Skin of body (tissue), 2 donors: ENCODE measurements around the gene SHCBP1L. TPM values are rescaled to one million over a fixed set of nuclear protein-coding genes. Genes with fewer than 3 reads are reported as not detected.

ENCODE experiments used
- DNase-seq: peaks from one replicate; lab custom pipeline; 2025; lab: John Stamatoyannopoulos, UW
- total RNA-seq: library from RNA; depleted of rRNA; stranded (reverse); fragments of >200 nt; gene quantifications from one replicate; pipeline ENCODE4 v1.2.3, GENCODE V29; 2014

SHCBP1L gene
- total RNA-seq, 1 donor from 2014 or later = 0.30 TPM

DNA sequence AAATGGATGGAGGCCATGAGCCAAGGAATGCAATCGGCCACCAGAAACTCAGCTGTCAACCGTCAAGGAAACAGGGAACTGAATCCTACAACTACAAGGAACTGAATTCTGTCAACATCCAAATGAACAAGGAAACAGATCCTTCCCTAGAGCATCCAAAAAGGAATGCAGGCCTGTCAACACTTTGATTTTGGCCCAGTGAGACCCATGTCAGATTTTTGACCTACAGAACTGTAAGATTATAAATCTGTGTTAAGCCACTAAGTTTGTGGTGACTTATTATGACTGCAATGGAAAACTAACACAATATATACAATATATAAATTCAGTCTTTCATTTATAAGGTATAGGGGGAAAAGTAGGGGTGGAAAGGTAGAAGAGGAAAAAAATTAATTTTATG lies 55.3 kb downstream of the SHCBP1L start:
- no peak for DNase-seq

DNA sequence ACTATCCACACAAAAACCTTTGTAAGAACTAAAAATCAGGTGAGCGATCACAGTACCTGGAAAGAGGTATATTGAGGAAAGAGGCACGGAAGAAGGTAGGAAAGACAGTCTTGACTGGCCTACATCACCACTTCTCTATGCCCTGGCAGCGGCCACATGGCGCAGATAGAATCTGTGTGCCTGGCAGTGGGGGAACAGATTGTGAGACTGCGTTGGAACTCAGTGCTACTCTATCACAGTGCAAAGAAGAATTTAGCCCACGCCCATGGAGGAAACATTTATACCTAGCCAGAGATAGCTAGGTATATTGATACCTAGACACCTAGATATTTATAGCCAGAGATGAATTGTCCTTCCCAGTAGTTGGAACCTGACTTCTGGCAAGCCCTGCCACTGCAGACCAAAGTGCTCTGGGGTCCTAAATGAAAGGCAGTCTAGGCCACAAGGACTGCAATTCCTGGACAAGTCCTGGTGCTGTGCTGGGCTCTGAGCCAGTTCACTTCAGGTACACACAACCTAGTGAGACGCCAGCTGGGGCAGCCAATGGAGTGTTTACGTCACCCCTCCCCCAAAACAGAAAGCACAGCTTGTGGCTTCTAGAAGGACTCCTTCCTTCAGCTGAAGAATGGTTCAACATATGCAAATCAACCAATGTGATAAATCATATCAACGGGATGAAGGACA lies 61.9 kb downstream of the SHCBP1L start:
- no peak for DNase-seq

DNA sequence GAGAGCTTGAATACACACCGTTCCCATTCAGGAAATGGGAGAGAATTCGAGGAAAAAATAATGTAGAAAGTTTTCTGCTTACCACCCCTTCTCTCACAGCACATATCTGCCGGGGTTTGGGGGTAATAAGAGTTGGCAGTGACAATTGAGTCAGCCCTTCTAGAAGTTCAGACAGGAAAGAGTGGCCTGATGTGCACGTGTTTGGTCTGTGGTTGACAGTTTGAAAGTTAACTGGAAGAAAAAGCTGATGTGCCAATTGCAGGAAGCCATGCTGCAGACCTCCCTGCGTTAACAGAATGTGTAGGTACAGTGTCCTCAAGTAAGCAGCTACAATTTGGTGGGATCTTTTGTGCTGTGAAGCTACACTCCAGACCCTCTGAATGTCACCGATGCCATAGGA lies 63.0 kb downstream of the SHCBP1L start:
- no peak for DNase-seq

DNA sequence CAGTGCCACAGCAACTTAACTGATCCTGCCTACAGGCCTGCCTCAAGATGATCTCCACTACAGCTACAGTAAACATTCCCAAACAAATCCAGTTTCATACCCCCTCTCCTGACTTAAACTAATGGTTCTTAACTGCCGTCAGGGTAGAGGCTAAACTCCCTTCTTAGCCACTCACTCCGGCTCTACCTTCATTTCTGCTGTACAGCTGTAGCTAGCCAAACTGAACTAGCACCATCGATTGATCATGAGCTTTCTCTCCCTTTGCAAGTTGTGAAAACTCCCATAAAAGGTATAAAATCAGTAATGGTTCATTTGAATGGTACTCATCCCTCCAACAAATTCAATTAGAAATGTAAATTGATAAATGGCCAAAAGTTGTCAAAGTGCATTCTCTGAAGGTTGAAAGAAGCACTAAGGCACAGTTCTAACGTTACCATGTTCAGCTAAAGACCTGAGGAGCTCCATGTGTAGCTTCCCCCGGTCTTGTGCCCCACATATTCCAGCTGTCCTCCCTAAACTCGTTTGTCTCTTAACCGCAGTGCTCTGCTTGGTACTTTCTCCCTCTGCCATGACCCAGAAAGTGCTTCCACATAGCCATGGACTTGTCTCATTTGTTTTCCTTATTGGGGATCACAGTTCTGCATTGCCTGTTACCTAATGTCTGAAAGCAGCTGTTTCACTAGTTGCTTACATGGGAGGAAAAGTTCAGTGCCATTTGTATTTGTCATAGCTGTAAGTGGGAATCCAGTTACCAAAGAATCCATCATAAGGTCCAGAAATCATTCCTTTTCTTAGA lies 64.0 kb downstream of the SHCBP1L start:
- DNase-seq = no peak

DNA sequence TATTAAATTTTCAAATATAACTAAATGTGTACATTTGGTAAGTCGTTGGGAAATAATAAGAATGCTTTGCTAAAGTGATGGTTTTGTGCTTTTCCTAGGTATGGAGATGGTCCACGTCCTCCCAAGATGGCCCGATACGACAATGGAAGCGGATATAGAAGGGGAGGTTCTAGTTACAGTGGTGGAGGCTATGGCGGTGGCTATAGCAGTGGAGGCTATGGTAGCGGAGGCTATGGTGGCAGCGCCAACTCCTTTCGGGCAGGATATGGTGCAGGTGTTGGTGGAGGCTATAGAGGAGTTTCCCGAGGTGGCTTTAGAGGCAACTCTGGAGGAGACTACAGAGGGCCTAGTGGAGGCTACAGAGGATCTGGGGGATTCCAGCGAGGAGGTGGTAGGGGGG lies 66.0 kb downstream of the SHCBP1L start:
- no peak for DNase-seq

DNA sequence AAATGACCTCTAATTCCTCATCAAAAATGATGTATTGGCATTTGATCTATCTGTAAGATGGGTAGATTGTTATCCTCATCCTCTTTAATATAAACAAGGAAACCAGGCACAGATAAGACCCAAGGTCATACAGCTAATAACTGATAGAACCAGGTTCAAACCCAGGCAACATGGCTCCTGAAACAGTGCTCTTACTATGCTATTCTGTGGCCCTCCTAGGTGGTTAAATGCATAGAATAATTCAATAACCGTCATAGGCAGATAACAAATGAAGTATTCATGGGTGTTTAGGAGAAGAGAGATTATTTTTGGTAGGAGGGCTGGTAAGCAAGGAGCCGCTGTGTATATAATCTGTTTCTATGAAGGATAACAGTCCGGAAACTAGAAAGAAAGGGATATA lies 67.4 kb downstream of the SHCBP1L start:
- DNase-seq = no peak

DNA sequence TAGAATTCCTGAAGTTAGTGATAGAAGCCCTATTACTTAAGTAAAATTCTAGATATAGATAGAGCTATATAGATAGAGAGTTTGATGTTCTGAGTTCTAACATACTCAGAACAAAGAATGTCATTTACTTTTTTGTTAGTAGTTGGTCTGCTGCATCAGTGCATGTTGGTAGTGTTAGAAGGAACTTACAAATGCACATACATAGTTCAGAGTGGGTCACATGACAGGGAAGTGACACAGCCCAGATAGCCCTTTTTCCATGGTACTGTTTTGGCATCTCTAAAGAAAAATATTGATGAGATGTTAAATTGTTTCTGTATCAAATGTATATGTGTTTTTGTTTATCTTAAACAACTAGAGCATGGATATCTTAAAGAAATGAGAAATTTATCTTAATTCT lies 68.1 kb downstream of the SHCBP1L start:
- DNase-seq = no peak

DNA sequence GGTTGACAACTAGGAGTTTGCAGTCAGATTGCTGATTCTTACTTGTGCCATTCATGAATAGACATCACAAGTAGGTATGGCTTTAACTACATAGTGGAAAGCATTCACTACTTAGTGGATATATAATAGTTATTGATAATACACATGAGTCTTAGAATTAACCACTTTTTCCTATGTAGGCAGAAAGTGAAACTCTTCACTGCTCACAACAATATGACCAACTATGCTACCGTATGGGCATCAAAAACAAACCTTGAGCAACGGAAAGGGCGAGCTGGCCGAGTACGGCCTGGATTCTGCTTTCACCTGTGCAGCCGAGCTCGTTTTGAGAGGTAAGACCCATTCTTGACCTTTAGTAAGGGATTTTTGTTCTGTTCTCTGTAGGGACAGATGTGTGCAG lies 75.1 kb downstream of the SHCBP1L start:
- no peak for DNase-seq

DNA sequence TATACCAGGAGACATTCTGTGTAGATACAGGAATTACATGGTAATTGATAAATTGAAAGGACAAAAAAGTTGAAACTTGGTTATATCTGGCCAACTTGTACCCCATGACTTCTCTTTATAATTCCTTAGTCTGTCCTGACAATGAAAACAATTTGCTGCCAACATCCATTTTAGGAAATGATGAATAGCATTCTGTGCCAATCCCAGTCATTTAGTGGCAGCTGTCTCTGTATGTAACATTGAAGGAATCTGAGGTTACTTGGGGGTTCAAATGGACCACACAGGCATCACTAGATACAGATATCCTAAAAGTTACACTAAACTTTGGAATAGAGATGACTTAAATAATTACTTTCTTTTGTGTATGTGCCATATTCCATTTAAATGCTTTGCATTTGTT lies 75.6 kb downstream of the SHCBP1L start:
- DNase-seq = no peak

DNA sequence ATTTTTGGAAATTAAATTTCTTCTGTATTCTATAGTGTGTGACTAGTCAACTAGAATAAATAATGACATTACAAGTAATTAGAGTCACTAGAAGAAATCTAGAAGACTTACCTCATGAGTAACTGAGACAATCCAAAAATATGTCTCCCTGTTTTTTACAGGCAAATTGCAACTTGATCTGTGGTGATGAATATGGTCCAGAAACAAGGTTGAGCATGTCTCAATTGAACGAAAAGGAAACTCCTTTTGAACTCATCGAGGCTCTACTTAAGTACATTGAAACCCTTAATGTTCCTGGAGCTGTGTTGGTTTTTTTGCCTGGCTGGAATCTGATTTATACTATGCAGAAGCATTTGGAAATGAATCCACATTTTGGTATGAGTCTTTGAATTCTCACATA lies 77.1 kb downstream of the SHCBP1L start:
- DNase-seq = no peak

DNA sequence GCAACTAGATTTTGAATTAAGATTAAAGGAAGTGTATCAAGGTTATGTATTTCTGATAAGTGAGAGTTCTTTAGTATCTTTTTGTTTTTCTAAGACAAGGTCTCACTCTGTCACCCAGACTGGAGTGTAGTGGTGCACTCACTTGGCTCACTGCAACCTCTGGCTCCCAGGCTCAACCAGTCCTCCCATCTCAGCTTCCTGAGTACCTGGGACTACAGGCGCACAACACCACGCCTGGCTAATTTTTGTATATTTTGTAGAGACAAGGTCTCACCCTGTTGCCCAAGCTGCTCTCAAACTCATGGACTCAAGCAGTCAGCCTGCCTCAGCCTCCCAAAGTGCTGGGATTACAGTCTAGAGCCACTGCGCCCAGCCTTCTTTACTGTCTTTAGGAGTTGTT lies 80.1 kb downstream of the SHCBP1L start:
- no peak for DNase-seq

DNA sequence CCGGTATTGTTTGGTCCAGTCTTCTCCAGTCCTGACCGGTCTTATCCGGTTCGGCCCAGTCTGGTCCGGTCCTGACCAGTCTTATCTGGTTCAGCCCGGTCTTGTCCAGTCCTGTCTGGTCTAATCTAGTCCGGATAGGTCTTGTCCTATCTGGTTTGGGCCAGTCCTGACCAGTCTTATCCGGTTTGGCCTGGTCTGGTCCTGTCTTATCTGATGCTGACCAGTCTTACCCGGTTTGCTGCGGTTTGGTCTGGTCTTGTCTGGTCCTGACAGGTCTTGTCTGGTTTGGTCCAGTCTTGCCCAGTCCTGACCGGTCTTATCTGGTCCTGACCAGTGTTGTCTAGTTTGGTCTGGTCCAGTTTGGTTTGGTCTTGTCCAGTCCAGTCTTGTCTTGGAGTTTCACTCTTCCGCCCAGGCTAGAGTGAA lies 83.7 kb downstream of the SHCBP1L start:
- DNase-seq = no peak

DNA sequence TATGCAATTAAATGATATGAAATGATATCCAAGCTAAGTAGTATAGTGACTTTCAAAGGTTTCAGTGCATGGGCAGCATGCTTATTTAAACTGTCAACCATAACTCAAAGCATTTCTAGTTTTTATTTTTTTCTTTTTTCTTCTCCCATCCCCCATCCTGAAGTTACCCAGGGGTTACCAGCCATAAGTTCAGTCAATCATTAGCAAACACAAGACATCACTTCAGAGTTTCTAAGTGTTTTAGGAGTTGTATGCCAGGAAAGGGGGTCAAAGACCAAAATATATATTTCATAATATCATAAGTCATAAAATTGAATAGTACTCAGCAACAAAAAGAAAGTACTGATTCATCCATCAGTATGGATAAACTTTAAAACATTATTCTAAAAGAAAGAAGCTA lies 85.1 kb downstream of the SHCBP1L start:
- no peak for DNase-seq

DNA sequence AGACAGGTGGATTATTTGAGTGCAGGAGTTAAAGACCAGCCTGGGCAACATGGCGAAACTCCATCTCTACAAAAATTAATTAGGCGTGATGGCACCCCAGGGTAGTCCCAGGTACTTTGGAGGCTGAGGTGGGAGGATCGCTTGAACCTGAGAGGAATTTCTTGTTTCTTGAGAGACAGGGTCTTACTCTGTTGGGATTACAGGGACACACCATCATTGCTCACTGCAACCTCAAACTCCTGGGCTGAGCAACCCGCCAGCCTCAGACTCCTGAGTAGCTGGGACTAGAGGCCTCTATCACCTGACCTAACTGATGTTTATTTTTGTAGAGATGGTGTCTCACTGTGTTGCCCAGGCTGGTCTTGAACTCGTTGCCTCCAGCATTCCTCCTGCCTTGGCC lies 89.0 kb downstream of the SHCBP1L start:
- DNase-seq = no peak

DNA sequence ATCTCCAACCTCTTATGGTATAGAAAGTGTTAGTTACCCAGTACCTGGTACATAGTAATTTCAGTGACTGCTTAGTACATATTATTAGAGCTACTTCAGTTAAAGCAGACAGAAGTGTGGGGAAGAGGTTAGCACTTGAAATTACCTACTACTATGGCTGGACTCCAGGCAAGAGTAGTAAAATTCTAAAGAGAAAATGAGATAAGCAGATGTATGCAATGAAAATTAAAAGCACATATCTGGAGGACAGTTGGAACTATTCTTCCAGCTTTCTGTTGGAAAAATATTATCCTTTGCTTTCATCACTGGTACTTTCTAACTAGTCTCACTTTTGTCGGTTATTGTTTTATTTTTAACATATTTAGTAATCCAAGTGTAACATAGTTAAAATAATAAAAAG lies 90.1 kb downstream of the SHCBP1L start:
- DNase-seq = no peak

DNA sequence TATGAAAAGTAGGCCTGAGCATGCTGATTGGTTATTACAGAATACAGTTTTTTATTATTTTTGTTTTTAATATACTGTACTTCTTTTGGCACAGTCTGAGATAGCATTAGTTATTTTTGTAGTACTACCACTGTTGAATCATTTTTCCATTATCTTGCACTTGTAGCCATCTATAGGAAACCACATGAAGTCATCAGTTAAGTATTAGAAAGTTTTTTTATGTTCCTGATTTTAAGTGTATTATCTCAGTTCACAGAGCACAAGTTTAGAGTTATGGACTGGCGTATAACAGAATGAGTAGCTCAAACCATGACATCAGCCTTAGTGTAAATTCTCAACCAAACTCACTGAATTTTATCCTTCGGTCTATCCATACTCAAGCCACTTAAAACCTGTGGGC lies 91.0 kb downstream of the SHCBP1L start:
- DNase-seq = no peak

DNA sequence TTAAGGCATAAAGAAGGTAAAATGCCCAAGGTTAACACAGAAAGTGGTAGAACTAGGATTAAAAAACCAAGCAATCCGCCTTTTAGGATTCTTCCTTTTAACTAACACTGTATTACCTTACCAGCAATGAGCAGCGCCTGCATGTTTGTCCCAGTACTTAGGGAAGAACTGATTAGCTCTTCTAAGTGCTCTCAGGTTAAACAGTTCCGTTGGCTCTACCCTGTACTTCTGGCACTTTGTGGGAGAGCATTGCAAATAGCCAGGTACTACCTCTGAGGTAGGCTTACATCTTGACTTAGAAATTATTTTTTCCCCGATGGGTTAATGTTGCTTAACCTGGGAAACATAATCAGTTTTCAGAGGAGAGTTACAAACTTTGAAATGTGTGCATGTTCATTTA lies 92.3 kb downstream of the SHCBP1L start:
- no peak for DNase-seq

DNA sequence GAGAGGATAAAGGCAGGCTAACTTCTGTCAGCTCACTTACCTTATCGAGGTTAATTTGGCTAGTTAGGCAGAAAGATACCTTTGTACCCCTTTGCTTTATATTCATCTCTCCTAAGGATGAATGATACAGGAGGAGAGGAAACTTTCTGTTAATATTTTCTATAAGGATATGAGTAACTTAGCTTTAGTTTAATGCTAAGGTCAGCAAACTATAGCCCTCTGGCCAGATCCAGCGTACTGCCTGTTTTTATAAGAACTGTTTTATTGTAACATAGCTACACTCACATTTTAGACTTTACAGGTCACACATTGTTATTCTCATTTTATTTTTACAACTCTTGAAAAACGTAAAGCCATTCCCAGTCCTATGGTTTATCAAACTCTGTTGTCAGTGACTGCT lies 95.8 kb downstream of the SHCBP1L start:
- DNase-seq = no peak

DNA sequence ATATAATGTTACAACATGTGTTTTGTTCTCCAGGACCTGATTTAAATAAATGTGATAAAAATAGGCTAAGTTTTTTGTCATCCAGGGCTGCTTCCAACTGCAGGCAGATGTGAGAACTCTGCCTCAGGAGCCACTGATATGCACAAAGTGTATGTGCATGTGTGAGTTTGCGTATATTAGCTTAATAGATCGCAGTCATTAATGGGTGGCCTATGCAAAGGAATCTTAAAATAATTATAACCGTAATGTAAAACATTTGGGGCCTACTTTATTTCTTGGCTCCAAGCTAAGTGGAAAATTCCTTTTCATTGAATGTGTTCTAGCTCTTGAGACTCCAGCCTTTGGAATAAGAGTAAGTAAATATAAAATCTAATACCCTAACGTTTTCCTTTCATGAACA lies 97.1 kb downstream of the SHCBP1L start:
- peak; percentile 67 for DNase-seq

DNA sequence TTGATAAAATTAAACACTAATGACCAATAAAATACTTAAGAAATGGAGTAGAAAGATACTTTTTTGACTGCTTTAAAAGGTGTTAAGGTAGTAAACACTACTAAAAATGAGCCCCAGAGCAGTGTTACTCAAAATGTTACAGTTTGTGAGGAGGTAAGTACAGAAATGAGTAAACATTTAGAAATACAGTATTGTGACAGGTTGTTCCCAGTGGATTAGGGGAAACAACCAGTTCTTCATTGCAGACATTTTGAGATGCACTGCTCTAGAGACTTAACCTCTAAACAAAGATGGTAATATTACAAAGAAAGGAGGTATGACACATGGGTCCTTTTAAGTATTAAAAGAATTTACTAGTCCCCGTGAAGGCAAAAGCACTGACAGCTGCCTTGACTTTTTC lies 101.1 kb downstream of the SHCBP1L start:
- DNase-seq = no peak

DNA sequence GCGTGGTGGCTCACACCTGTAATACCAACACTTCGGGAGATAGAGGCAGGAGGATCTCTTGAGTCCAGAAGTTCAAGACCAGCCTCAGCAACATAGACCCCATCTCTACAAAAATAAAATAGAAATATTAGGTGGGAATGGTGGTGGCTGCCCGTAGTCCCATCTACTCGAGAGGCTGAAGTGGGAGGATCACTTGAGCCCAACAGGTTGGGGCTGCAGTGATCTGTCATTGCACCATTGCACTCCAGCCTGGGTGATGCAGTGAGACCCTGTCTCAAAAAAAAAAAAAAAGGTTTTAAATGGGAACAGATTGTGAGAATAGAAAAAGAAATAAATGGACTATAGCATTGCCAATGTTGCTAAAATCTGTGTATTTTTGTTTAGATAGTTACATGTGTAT lies 102.6 kb downstream of the SHCBP1L start:
- DNase-seq = no peak
